ENCODE data around the gene CDH13. TPM values are rescaled to one million over a fixed set of nuclear protein-coding genes. Genes with fewer than 3 reads are reported as not detected.

The CDH13 gene
- total RNA-seq, 4 donors from 2014 or later = 3.4 to 14.8 (median 6.5) TPM

DNA sequence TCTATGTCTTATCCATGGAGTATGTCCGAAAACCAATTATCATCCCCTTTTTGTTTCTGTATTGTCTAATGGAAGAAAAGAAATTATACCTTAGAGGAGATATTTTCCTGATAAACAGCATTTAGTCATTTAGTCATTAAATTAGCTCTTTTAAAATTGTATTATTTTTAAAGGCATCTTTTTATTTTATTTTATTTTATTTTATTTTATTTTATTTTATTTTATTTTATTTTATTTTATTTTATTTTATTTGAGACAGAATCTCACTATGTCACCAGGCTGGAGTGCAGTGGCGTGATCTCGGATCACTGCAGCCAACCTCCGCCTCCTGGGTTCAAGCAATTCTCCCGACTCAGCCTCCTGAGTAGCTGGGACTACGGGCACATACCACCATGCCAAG lies 559.1 kb downstream of the CDH13 start:
- DNase-seq = no peak
- no peaks in the 10 kb centered on the region for H3K4me1 ChIP-seq
- no peaks in the 10 kb centered on the region for H3K9me3 ChIP-seq
- WGBS, 2 donors = 94 to 97% methylated on average over 6 of the region's 6 CpGs
- TF ChIP-seq, protein P1, sequence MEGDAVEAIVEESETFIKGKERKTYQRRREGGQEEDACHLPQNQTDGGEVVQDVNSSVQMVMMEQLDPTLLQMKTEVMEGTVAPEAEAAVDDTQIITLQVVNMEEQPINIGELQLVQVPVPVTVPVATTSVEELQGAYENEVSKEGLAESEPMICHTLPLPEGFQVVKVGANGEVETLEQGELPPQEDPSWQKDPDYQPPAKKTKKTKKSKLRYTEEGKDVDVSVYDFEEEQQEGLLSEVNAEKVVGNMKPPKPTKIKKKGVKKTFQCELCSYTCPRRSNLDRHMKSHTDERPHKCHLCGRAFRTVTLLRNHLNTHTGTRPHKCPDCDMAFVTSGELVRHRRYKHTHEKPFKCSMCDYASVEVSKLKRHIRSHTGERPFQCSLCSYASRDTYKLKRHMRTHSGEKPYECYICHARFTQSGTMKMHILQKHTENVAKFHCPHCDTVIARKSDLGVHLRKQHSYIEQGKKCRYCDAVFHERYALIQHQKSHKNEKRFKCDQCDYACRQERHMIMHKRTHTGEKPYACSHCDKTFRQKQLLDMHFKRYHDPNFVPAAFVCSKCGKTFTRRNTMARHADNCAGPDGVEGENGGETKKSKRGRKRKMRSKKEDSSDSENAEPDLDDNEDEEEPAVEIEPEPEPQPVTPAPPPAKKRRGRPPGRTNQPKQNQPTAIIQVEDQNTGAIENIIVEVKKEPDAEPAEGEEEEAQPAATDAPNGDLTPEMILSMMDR (IDR thresholded peaks at IDR 0.05) = no peak
- TF ChIP-seq POLR2A (IDR thresholded peaks at IDR 0.05) = no peak
- no peaks in the 10 kb centered on the region for H3K27me3 ChIP-seq
- H3K36me3 ChIP-seq = no peaks in the 10 kb centered on the region
- no peak overlapping the region for H3K27ac ChIP-seq
- no peak overlapping the region for H3K4me3 ChIP-seq (replicated peaks in 1 of 3)
- intact Hi-C loops (cut with DNase I) = no loop called here

DNA sequence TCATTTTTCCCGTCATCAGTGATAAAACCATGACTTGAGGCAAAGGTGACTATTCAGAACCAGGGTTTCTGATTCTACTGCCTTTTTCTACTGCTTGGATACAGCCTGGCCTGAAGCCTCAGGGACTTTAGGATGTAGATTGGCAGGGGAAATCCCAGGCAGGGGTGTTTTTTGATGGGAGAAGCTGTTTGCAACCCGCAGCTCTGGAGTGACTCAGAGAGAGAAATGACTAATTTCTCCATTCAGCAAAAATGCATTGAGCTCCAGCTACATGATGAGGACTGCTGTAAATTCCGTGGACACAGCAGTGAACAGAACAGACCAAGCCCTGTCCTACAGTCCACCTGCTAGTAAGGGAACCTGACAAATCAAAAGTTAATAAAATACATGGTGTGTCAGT lies 560.6 kb downstream of the CDH13 start:
- 59 to 85% methylated on average over 3 of the region's 3 CpGs for WGBS, 2 donors
- TF ChIP-seq, protein P1 (IDR thresholded peaks at IDR 0.05) = no peak
- no peak for TF ChIP-seq POLR2A (IDR thresholded peaks at IDR 0.05)

DNA sequence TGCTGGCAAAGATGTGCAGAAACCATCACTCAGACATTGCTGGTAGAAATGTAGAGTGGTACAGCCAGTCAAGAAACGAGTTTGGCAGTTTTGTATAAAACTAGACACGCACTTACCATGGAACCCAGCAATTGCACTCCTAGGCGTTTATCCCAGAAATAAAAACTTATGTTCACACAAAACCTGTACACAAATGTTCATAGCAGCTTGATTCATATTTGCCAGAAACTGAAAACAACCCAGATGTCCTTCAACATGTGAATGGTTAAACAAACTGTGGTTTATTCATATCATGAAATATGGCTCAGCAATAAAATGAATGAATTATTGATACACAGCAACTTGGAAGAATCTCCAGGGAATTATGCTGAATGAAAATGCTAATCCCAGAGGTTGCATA lies 570.0 kb downstream of the CDH13 start:
- intact Hi-C loops (cut with DNase I) = no loop called here
- no peaks in the 10 kb centered on the region for H3K4me1 ChIP-seq
- no peaks in the 10 kb centered on the region for H3K36me3 ChIP-seq
- no peak overlapping the region for H3K4me3 ChIP-seq (replicated peaks in 1 of 3)
- no peak for TF ChIP-seq POLR2A (IDR thresholded peaks at IDR 0.05)
- TF ChIP-seq, protein P1 (IDR thresholded peaks at IDR 0.05) = no peak
- 80 to 90% methylated on average over 3 of the region's 3 CpGs for WGBS, 2 donors
- no peaks in the 10 kb centered on the region for H3K9me3 ChIP-seq
- no peak for DNase-seq
- no peaks in the 10 kb centered on the region for H3K27me3 ChIP-seq
- H3K27ac ChIP-seq = no peak overlapping the region

More for the DNA sequence above, 560.6 kb downstream of the CDH13 start:
- Histone ChIP-seq H3K27ac (no peak overlapping the region), H3K36me3 (no peaks in the 10 kb centered on the region), H3K4me3 (replicated peaks in 1 of 3) (no peak overlapping the region), H3K4me1 (no peaks in the 10 kb centered on the region), H3K9me3 (no peaks in the 10 kb centered on the region), H3K27me3 (no peaks in the 10 kb centered on the region)
- intact Hi-C loops (cut with DNase I) = no loop called here
- no peak for DNase-seq

DNA sequence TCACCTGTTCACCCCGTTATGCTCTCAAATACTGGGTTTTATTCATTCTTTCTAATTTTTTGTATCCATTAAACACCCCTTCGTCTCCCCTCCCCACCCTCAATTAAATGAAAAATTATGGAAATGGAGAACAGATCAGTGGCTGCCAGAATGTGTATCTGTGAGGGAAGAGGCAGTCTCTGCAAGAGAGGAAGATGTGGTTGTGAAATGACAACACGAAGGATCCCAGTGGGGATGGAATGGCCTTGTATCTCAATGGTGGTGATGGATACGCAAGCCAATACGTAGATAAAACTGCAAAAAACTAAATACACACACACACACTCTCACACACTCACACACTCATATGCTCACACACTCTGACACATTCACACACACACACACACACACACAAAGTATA lies 570.7 kb downstream of the CDH13 start:
- DNase-seq = no peak
- WGBS, 2 donors = 92 to 93% methylated on average over 5 of the region's 5 CpGs
- Histone ChIP-seq H3K27ac (no peak overlapping the region), H3K9me3 (no peaks in the 10 kb centered on the region), H3K4me1 (no peaks in the 10 kb centered on the region), H3K27me3 (no peaks in the 10 kb centered on the region), H3K4me3 (replicated peaks in 1 of 3) (no peak overlapping the region), H3K36me3 (no peaks in the 10 kb centered on the region)
- intact Hi-C loops (cut with DNase I) = no loop called here
- TF ChIP-seq POLR2A (IDR thresholded peaks at IDR 0.05) = no peak
- TF ChIP-seq, protein P1 (IDR thresholded peaks at IDR 0.05) = no peak

DNA sequence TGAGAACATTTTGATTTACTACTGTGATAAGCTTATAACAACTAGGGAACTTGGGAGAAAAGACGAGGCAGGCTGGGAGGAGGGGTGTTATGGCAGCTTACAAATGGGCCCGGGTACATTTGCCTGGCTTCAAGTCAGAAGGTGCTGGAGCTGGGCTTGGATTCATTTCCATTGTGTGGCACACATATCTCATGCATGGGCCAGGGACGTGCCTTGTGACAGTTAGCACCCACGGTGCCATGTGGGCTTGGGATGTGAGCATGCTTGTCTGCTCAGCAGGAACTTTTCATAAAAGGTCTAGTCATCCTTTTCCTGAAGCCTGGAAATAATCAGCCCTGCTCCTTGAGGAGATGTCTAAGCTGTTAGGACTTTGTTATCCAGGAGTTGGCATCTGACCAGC lies 572.2 kb downstream of the CDH13 start:
- TF ChIP-seq, protein P1 (IDR thresholded peaks at IDR 0.05) = no peak
- TF ChIP-seq POLR2A (IDR thresholded peaks at IDR 0.05) = no peak
- intact Hi-C loops (cut with DNase I) = no loop called here
- no peaks in the 10 kb centered on the region for H3K4me1 ChIP-seq
- no peaks in the 10 kb centered on the region for H3K27me3 ChIP-seq
- DNase-seq = no peak
- no peak overlapping the region for H3K27ac ChIP-seq
- no peak overlapping the region for H3K4me3 ChIP-seq (replicated peaks in 1 of 3)
- no peaks in the 10 kb centered on the region for H3K36me3 ChIP-seq
- WGBS, 2 donors = 66 to 80% methylated on average over 4 of the region's 4 CpGs
- H3K9me3 ChIP-seq = no peaks in the 10 kb centered on the region

Measured in thyroid gland (tissue), 4 donors.